Measurements from ENCODE around the gene ETNK2. TPM values are rescaled to one million over a fixed set of nuclear protein-coding genes. Genes with fewer than 3 reads are reported as not detected.

The ETNK2 gene
- total and polyA plus RNA-seq, 2 of the 13 experiments (the other 11 are each of a cell fraction or from before 2014, with no cell fraction given) = 15.5 to 42.8 TPM

- TF ChIP-seq PRDM10 (CRISPR knock-in tag; IDR thresholded peaks at IDR 0.05; ENCODE audit: low read depth) (peak; percentile 72; the same call in 1 of the 2 replicates), ZSCAN29 (CRISPR knock-in tag; conservative IDR thresholded peaks at IDR 0.05) (no peak), SRF (IDR thresholded peaks at IDR 0.05; ENCODE audit: low read depth, low read length) (peak; percentile 29; the same call in 1 of the 2 replicates), MXD4 (CRISPR knock-in tag; IDR thresholded peaks at IDR 0.05) (no peak), ELF4 (CRISPR knock-in tag; IDR thresholded peaks at IDR 0.05; ENCODE audit: borderline replicate concordance) (no peak), SOX6 (IDR thresholded peaks at IDR 0.05) (no peak), SOX6 (CRISPR knock-in tag; IDR thresholded peaks at IDR 0.05) (peak; percentile 97), ZNF234 (CRISPR knock-in tag; conservative IDR thresholded peaks at IDR 0.05) (no peak), ZNF354B (CRISPR knock-in tag; IDR thresholded peaks at IDR 0.05) (no peak), ETV6 (CRISPR knock-in tag; conservative IDR thresholded peaks at IDR 0.05) (no peak), FOXA3 (CRISPR knock-in tag; IDR thresholded peaks at IDR 0.05) (peak; percentile 71), ZNF672 (CRISPR knock-in tag; IDR thresholded peaks at IDR 0.05) (no peak), ZFP90 (CRISPR knock-in tag; IDR thresholded peaks at IDR 0.05; ENCODE audit: borderline replicate concordance) (no peak), POGK (CRISPR knock-in tag; conservative IDR thresholded peaks at IDR 0.05) (no peak), CTCF (CRISPR knock-in tag; IDR thresholded peaks at IDR 0.05) (0 out of 2 replicates have a peak, but pooled peaks have one; percentile 11), CBFB (CRISPR knock-in tag; IDR thresholded peaks at IDR 0.05) (peak; percentile 74; the same call in 1 of the 2 replicates), PHF8 (CRISPR knock-in tag; IDR thresholded peaks at IDR 0.05) (no peak; the same call in 1 of the 2 replicates), DZIP1 (CRISPR knock-in tag; IDR thresholded peaks at IDR 0.05) (no peak), ZSCAN20 (CRISPR knock-in tag; IDR thresholded peaks at IDR 0.05; ENCODE audit: borderline replicate concordance) (no peak), ZNF382 (CRISPR knock-in tag; IDR thresholded peaks at IDR 0.05; ENCODE audit: borderline replicate concordance) (no peak), PAWR (CRISPR knock-in tag; IDR thresholded peaks at IDR 0.05; ENCODE audit: borderline replicate concordance) (no peak)
These were observed 6.8 kb downstream of the ETNK2 start (continued) for GRCh38 chr1:204145033-204145504.
